HFF-Myc (cell line): Measurements from ENCODE around the gene SIGLEC11.

Source experiments
- DNase-seq: peaks from one replicate; pipeline ENCODE4 v3.0.0-alpha.2; 2011; ENCODE audit warnings: low read depth; ENCODE audit errors: extremely low read depth
- H3K4me3 ChIP-seq: replicated peaks from 2 replicates; pipeline ENCODE4 v1.5.1; 2011; ENCODE audit warnings: low read depth, mild to moderate bottlenecking, control low read depth, low read length
- TF ChIP-seq, protein P1 (sequence below): IDR thresholded peaks from 2 replicates; pipeline ENCODE4 v1.5.1; 2012; ENCODE audit warnings: mild to moderate bottlenecking, low read depth, low read length, control low read depth; ENCODE audit errors: missing control alignments

The SIGLEC11 gene

GRCh38 chr19:49920624-49921363 is 40.2 kb downstream of the SIGLEC11 start:
- no peak for DNase-seq
- no peak overlapping the region for H3K4me3 ChIP-seq
- TF ChIP-seq, protein P1, sequence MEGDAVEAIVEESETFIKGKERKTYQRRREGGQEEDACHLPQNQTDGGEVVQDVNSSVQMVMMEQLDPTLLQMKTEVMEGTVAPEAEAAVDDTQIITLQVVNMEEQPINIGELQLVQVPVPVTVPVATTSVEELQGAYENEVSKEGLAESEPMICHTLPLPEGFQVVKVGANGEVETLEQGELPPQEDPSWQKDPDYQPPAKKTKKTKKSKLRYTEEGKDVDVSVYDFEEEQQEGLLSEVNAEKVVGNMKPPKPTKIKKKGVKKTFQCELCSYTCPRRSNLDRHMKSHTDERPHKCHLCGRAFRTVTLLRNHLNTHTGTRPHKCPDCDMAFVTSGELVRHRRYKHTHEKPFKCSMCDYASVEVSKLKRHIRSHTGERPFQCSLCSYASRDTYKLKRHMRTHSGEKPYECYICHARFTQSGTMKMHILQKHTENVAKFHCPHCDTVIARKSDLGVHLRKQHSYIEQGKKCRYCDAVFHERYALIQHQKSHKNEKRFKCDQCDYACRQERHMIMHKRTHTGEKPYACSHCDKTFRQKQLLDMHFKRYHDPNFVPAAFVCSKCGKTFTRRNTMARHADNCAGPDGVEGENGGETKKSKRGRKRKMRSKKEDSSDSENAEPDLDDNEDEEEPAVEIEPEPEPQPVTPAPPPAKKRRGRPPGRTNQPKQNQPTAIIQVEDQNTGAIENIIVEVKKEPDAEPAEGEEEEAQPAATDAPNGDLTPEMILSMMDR, result no peak

DNA sequence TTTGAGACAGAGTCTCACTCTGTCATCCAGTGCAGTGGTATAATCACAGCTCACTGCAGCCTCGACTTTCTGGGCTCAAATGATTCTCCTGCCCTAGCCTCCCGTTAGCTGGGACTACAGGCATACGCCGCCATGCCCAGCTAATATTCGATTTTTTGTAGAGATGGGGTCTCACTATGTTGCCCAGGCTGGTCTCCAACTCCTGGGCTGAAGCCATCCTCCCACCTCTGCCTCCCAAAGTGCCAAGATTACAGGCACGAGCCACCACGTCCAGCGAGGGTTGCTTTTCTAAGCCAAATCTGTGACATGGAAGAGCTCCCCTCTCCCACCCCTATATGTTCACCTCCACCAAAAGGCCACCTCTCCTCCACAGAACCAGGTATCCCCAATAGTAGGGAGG is 42.9 kb downstream of the SIGLEC11 start:
- H3K4me3 ChIP-seq, result no peak overlapping the region
- TF ChIP-seq, protein P1, result no peak
- DNase-seq, result no peak

DNA sequence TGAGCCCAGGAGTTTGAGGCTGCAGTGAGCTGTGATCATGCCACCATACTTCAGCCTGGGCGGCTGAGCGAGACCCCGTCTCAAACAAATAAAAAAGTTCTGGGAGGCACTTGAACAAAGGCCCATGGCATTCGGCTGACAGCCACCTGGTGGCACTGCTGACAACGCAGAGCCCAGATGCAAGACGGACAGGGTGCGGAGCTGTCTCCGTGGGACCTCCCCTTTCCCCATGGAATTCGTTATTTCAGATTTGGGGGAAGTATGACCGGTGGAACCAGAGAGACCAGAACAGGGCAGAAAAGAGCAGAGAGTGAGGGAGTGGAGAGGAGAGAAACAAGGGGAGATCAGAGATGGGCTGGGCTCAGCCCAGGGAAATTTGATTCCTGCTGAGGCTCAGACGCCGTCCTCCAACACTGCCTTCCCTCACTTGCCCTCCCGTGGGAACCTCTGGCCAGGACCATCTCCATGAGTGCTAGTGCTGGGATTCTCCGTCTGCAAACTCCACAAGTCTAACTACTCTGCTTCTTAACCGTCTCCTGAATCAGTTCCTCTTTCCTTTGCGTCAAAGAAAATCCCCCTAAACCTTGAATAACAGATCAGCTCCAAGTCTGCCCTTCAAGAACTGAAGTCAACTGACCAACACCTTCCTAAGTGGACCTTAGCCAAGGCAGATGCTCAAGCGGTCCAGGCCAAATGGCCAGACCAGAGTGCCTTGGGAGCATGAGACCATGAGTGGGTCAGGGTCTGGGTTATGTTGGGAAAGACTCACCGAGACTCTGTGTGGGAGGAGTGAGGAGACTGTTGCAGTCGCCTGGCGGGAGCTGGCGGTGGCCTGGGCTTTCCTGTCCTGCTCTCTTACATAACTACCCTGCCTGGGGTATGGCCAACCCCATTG is 43.9 kb downstream of the SIGLEC11 start:
- no peak overlapping the region for H3K4me3 ChIP-seq
- no peak for DNase-seq
- TF ChIP-seq, protein P1, result no peak

GRCh38 chr19:49915271-49915670 is 45.7 kb downstream of the SIGLEC11 start:
- TF ChIP-seq, protein P1, result no peak
- no peak for DNase-seq
- no peak overlapping the region for H3K4me3 ChIP-seq

DNA sequence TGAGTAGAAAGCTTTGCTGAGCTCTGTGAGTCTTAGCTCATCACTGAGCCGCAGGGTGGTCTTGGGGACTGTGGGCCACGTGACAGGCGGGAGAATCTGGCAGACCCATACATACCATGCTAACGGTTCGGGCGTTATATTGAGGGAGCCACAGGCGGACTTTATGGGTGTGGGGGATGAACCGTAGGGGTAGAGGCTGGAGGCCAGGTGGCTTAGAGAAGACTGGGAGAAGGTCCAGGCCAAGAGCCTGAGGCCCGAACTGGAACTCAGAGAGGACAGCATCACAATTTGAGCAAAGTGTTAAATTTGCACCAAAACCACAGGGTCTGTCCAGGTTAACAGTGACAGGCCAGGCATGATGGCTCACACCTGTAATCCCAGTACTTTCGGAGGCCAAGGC is 47.3 kb downstream of the SIGLEC11 start:
- TF ChIP-seq, protein P1, result no peak

DNA sequence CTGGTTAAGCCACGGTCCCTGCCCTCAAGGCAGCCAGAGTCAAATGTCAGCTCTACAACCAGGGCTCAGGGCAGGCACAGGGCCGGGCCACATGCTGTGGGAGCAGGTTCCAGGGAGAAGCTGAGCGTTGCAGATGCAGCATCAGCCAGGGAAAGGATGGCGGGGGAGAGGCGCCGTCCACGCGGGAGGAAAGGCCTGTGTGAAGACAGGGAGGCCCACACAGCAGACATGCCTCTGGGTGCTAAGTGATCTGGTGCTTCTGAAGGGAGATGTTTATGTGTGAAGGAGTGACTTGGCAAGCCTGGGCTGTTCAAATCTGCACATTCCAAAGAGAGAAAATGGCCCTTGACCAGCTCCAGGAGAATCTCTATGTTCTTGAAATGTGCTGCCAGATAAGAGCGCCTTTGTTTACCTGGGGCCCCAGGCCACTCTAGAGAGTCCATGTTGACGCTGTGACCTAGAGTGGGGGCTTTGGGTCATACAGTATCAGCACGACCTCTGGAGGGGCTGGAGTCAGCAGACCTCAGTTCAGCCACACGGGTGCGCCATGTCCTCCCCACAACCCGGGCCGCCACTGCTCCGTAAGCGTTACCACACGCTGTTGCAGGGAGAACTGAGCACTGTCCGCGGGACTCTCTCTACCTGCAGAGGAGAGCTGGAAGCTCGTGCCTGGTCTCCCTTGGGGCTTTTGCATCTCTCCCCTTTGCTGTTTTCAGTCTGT is 47.8 kb downstream of the SIGLEC11 start:
- TF ChIP-seq, protein P1, result no peak
- no peak overlapping the region for H3K4me3 ChIP-seq
- no peak for DNase-seq

More for the DNA sequence above, 47.3 kb downstream of the SIGLEC11 start:
- no peak for DNase-seq
- no peak overlapping the region for H3K4me3 ChIP-seq
